ENCODE measurements around the gene NCOA3.
"Not testable (repeated sequence)": the region's sequence is repeated elsewhere in the genome, so short reads cannot be mapped to it uniquely, and the experiment has no call there.

NCOA3 gene

DNA sequence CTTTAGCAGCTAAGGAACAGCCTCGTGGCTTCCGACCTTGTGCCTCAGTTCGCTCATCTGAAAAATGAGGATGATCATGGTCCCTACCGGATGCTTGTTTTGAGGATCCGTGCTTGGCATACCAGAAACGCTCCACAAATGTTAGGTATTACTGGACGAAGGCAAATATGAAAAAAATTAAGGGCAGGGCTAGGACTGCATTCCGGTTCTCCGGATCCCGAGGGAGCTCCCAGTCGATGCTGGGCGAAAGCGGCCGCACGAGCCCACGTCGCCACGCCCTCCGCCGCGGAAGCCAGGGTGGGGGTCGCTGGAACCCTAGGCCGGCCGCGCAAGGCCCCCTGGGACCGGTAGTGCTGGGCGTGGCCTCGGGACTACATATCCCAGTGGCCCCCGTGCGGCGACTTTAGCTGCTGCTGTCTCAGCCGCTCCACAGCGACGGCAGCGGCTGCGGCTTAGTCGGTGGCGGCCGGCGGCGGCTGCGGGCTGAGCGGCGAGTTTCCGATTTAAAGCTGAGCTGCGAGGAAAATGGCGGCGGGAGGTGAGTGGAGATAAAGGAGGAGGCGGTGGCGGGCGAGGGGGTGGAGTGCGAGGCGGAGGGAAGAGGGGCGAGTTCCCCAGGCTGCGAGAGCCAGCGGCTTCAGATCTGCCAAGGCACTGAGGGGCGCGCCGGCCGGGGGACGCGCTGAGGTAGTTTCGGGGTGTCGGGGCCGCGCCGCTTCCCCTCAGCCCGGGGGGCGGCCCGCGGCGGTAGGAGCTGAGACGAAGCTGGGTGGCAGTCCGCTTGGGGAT lies at the start of gene NCOA3:
TSS of gene NCOA3 (plus strand) at position 406 of the 789 bp plus-strand sequence. CDS start 120,361 bp downstream, outside the sequence.
- peak; percentile 97 for DNase-seq (ENCODE audit: low read depth)

DNA sequence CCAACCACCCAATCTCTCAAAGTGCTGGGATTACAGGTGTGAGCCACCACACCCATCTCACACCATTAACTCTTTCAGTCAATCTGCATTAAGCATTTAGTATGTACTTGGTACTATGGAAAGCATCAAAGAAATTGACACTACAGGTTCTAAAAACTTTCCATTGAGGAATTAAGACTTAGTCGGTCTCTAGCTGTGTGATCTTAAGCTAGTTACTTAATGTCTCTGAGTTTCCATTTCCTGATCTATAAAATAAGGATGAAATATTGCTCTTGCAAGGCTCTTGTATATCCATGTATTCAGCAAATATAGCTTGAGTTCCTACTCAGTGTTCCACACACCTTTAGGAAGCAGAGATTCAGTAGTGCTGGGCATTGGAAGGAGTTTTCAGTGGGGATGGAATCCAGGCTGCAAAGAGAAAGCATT lies 48.9 kb upstream of the NCOA3 start:
- DNase-seq (ENCODE audit: low read depth), result no peak

DNA sequence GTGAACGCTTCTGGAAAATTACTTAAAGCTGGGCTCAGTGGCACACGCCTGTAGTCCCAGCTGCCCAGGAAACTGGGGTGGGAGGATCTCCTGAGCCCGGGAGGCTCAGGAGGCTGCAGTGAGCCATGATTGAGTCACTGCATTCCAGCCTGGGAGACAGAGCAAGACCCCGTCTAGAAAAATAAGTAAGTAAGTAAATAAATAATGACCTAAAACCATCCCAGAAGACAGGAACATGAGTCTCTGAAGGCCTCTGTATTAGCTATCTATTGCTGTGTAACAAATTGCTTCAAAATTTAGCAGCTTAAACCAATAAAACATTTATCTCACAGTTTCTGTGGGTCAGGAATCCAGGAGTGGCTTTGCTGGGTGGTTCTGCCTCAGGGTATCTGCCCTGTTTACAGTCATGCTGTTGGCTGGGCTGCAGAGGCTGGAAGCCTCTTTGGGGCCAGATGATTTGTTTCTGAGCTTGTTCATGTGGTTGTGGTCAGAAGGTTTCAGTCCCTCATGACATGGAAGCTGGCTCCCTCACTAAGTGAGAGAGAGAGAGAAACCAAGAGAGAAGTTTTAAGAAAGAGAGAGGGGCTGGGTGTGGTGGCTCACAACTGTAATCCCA lies 48.4 kb upstream of the NCOA3 start:
- DNase-seq (ENCODE audit: low read depth), result peak; percentile 48

DNA sequence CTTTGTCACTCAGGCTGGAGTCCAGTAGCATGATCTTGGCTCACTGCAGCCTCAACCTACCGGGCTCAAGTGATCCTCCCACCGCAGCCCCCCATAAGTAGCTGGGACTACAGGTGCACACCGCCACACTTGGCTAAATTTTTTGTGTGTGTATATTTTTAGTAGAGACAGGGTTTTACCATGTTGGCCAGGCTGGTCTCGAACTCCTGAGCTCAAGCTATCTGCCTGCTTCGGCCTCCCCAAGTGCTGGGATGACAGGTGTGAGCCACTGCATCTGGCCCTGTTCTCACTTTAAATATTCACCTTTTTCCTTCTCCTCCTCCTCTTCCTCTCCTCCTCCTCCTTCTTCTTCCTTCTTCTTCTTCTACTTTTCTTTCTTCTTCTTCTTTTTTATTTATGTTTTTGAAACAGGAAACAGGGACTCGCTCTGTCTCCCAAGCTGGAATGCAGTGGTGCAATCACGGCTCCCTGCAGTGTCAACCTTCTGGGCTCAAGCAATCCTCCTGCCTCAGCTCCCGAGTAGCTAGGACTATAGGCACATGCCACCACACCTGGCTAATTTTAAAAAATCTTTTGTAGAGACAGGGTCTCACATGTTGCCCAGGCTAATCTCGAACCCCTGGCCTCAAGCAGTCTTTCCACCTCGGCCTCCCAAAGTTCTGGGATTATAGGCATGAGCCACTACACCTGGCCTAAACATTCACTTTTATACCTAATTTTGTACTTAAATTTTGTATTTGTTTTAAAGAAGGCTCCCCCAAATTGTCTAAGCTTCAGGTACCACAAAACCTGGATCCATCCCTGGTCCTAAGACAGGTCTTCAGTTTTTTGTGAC lies 47.2 kb upstream of the NCOA3 start:
- no peak for DNase-seq (ENCODE audit: low read depth)

DNA sequence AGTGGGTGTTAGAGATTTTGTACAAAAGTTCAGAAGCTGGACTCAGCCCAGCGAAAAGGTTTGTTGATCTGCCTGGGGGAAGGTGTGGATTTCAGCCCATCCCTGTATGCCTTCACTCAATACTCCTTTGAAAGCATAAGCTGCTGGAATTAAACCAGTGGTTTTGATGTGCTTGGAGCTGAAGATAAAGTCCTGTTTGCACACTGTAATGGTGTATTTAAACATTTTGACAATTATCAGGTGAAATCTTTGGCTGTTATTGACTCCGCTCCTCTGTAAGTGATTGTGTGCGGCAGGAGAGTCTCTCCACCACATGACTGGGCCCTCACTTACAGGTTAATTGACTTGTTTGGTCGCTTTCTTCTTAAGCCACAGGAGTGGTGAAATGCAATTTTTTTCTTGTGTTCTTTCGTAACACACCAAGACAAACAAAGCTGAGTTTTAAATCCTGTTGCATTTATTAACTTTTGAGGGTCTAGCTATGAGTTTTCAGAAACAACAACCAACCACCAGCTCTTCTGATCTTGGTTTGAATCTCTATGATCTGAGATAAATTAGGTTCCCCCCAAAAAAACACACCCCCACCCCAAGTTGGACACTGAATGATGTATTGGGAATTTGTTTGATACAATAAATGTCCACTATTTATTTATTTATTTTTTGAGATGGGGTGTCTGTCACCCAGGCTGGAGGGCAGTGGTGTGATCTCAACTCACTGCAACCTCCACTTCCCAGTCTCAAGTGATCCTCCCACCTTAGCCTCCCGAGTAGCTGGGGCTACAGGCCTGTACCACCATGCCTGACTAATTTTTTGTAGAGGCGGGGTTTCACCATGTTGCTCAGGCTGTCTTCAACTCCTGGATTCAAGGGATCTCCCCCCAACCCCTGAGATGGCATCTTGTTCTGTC lies 46.3 kb upstream of the NCOA3 start:
- DNase-seq (ENCODE audit: low read depth), result no peak

DNA sequence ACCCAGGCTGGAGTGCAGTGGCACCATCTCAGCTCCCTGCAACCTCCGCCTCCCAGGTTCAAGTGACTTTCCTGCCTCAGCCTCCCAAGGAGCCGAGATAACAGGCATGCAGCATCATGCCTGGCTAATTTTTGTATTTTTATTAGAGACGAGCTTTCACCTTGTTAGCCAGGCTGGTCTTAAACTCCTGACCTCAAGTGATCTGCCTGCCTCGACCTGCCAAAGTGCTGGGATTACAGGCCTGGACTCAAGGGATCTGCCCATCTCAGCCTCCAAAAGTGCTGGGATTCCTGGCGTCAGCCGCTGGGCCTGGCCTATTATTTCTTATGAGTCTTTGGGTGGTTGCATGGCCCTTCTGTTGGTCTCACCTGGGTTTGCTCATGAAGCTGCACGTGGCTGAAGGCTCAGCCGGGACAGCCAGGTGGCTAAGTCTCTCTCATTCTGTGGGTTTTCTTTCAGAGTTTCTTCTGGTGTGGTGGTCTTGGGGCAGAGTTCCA lies 45.6 kb upstream of the NCOA3 start:
- no peak for DNase-seq (ENCODE audit: low read depth)

DNA sequence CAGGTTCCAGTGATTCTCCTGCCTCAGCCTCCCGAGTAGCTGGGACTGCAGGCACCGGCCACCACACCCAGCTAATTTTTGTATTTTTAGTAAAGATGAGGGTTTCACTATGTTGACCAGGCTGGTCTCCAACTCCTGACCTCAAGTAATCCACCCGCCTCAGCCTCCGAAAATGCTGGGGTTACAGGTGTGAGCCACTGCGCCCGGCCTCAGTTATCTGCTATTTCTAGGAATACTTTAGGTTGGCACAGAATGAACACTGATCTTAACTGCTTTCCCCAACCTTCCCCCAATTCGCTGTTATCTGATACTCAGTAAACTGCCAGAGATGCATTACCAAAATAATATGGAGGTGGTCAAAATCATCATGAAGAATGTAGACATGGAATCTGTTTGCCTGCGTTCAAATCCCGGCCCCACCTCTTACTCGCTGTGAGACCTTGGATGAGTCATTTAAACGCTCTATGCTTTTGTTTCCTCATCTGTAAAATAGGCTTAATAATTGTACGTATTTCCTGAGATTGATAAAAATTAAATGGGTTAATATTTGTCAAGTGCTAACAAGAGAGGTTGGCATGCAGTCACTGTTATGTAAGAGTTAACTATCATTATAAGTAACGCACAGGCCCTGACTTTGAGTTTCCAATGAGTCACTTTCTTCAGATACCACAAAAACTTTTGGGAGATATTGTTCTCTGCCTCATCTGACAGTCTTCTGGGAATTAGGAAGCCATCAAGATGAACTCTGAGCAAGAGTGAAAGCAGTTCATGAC lies 44.5 kb upstream of the NCOA3 start:
- no peak for DNase-seq (ENCODE audit: low read depth)

DNA sequence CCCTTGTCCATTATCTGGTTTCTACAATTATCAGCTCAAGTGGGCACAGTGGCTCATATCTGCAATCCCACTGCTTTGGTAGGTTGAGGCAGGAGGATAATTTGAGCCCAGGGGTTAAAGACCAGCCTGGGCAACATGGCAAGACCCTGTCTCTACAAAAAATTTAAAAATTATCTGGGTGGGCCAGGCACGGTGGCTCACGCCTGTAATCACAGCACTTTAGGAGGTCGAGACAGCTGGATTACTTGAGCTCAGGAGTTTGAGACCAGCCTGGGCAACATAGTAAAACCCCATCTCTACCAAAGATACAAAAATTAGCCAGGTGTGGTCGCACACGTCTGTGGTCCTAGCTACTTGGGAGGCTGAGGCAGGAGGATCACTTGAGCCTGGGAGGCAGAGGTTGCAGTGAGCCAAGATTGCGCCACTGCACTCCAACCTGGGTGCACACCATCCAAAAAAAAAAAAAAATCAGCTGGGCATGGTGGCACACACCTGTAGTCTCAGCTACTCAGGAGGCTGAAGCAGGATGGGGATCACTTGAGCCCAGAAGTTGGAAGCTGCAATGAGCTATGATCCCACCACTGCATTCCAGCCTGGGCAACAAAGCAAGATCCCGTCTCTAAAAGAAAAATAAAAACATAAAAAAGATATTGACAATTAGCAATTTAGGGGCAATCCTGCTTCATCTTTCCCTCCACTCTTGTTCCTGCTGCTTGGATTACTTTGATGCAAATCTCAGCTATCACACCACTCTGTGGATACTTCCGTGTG lies 43.2 kb upstream of the NCOA3 start:
- not testable (repeated sequence) for DNase-seq (ENCODE audit: low read depth)

DNA sequence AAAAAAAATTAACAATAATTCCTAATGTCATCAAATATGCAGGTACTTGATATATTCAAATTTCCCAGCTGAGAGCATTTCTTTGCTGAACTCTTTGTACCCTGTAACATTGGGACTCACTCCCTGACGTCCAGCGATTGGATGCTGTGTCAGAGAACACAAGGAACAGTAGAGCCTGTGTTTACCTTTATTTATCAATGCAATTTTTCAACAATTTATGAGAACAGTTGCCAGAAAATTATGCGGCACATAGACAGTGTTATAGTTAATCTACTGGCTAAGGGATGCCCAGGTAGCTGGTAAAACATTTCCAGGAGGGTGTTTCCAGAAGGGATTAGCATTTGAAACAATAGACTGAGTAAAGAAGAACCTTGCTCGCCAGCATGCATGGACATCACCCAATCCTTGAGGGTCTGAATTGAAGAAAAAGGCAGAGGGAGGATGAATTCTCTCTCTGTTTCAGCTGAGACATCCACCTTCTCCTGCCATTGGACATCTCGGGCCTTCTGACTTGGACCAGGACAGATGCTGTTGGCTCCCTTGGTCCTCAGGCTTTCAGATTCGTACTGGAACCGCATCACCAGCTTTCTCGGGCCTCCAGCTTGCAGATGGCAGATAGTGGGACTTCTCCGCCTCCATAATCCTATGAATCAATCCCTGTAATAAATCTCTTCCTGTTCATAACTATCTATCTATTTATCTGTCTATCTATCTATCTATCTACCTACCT lies 42.2 kb upstream of the NCOA3 start:
- DNase-seq (ENCODE audit: low read depth), result no peak

DNA sequence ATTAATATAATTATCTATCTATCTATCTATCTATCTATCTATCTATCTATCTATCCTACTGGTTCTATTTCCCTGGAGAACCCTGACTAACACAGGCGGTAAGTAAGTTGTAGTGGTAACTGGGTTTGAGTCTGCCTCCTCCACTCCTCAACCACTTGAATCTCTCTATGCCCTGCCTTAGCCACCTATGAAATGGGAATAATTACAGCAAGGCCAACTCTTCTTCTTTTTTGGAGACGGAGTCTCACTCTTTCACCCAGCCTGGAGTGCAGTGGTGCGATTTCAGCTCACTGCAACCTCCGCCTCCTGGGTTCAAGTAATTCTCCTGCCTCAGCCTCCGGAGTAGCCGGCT lies 41.0 kb upstream of the NCOA3 start:
- DNase-seq (ENCODE audit: low read depth), result not testable (repeated sequence)

DNA sequence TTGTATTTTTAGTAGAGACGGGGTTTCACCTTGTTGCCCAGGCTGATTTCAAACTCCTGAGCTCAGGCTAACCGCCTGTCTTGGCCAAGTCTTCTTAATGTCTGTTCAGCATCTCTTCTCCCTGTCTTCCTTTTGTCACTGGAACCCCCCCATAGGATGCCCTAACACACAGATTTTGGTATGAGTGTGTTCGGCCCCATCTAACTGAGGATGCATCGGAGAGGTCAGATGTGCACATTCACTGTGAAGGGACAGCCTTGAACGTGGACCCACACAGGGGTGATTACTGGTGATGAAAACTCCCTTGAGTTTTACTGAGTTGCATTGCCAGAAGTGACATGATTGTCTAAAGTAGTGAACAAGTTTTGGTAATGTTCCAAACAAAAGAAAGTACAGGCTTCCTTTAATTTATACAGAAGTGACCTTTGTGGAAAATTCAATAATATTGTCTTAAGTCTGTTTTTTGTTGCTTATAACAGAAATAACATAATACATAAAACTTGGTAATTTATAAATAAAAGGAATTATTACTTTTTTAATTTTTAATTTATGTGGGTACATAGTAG lies 40.5 kb upstream of the NCOA3 start:
- no peak for DNase-seq (ENCODE audit: low read depth)

DNA sequence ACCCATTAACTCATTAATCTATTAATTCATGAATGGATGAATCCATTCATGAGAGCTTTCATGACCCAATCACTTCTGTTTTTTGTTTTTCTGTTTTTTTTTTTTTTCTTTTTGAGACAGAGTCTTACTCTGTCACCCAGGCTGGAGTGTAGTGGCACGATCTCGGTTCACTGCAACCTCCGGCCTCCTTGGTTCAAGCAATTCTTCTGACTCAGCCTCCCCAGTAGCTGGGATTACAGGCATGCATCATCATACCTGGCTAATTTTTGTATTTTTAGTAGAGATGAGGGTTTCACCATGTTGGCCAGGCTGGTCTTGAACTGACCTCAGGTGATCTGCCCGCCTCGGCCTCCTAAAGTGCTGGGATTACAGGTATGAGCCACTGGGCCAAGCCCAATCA lies 39.8 kb upstream of the NCOA3 start:
- DNase-seq (ENCODE audit: low read depth), result not testable (repeated sequence)

DNA sequence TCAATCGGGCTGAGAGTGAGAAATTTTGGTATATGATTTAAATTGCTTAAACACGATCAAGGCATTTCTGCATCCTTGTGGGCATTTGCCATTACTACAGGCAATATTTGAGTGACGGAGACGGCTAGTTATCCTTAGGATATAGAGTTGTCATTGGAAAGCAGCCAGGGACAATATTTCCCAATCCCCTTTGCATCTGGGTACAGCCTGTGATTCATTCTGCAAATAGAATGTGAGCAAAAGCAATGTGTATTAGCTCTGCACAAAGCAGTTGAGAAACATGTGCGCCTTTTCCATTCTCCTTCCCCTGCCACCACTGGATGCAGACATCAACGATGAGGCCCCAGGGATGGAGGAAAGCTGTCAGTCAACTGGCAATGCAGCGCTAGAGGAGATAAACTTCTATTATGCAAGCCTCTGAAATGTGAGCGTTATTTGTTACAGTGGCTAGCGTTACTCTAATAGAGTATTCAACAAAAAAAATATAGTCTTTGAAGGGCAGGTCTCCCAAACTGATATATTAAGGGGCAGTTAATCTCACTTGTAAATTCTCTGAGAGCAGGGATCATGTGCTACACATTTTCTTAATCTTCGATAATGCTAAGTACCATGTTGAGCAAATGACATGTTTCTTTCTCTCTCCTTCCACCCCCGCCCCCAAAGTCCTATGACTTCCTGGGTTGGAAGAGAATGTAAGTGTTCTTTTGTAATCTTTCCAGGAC lies 37.1 kb upstream of the NCOA3 start:
- DNase-seq (ENCODE audit: low read depth), result no peak

DNA sequence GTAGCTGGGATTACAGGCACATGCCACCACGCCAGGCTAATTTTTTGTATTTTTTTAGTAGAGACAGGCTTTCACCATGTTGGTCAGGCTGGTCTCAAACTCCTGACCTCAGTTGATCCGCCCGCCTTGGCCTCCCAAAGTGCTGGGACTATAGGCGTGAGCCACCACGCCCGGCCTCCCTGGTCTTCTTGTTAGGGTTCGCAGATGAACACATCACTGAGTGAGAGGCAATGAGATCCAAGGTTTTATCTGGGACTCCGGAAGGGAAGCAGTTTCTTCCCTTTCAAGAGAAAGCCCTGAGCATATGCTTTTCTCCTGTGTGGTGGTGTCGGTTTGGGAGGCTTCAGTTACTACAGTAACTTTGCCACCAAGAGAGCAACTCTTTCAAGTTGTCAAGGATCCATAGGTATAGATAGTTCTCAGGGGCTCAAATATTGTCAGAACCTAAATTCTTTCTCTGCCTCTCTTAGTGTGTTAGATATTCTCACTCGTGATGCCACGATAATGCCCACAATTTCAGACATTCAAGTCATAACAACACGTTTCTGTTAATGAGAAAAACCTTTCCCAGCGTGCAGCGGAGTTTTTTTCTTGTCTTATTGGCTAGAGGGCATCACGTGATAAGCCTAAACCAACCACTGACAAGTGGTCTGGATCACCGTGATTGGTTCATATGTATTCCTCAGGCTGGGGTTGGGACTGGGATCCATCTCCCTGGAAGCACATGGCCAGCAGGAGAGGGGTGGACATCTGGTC lies 36.2 kb upstream of the NCOA3 start:
- no peak for DNase-seq (ENCODE audit: low read depth)

DNA sequence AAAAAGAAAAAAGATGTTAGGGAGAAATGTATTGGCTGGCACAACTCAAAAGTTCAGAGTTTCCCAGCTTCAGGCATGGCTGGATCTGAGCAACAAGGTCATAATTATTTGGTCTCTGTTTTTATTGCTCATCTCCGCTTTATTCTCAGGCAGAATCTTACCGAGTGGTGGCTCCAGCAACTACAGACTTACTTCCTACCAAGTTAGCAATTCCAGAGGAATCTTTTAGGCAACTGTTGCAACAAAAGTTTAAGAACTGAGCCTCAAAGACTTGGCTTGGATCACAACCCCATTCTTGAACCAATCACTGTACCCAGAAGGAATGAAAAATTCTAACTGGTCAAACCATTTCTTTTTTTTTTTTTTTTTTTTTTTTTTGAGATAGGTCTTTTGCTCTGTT lies 35.5 kb upstream of the NCOA3 start:
- no peak for DNase-seq (ENCODE audit: low read depth)

DNA sequence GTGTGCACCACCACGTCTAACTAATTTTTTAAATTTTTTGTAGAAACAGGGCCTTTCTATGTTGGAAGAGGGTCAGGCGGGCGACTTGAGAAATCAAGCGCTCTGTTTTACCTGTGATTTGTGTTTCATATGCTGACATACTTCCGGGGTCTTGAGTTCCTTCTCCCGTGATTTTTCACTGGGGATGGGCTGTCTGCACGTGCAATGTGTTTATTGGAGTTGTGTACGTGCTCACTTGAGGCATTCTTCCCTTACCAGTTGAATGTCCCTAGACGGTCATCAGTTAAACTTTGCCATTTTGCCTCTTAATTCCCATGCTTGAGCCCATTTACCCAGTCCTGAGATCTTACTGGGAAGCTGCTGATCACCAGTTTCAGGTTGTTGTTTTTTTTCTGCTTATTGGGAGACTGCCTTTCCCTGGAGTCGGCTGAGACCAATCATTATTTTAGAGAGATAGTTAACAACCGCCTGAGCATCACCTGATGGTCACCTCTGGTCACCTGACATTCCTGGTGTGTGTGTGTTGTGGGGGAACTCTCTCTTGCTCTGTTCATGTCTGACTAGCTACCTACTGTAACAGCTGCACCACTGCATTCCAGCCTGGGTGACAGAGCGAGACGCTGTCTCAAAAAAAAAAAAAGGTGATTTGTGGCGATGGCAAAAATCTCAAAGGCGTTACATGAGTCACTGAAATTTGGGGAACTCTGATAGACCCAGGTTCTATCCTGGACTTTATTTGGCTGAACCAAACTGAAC lies 34.8 kb upstream of the NCOA3 start:
- no peak for DNase-seq (ENCODE audit: low read depth)

Data from activated T-cell treated with anti-CD3 and anti-CD28 coated beads for 48 hours (primary cell).